NCI-H774 (cell line): ENCODE results near the gene SMG9.
A peak's percentile ranks its signal among the peaks of the same experiment; 100 is the strongest.

ENCODE experiments used
- DNase-seq: peaks from one replicate; lab custom pipeline; 2025; lab: John Stamatoyannopoulos, UW

The SMG9 gene

DNA sequence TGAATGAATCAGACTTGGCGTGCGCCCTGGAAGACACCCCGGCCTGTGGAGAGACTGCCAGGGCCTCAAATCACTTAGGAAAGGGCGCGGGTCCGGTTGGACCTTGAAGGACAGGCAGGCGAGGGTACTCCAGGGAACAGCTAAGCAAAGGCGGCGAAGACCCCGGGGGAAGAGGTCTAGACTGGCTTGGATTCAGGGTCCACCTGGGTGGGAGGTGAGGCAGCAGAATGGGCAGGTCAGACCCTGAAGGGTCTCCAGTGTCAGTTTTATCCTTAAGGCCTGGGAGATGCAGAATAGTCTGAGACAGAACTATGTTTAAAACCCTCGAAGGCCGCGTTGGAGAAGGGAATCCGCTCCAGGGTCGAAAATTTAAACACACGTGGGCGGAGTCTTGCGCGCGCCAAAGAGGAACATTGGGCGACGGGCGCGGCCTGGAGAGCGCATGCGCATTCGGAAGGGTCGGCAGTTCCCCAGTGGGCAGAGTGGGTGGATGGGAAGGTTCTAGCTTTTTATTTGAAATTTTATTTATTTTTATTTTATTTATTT, 567 bp upstream of the SMG9 start:
- DNase-seq, result peak; percentile 73

DNA sequence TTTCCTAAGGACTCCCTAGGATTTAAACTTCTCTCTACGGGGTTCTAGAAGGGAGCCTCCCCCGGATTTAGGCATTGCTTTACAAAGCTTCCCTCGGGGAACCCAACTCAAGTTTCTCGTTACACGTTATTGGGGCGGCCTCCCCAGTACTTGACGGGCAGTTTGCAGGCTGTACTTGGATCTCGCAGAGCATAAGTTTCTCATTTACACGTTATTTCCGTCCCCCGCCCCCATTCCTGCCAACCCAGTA, 584 bp downstream of the SMG9 start:
- DNase-seq, result no peak

- DNase-seq, result no peak
Measured at GRCh38 chr19:43752287-43752875, 2.4 kb downstream of the SMG9 start.

DNA sequence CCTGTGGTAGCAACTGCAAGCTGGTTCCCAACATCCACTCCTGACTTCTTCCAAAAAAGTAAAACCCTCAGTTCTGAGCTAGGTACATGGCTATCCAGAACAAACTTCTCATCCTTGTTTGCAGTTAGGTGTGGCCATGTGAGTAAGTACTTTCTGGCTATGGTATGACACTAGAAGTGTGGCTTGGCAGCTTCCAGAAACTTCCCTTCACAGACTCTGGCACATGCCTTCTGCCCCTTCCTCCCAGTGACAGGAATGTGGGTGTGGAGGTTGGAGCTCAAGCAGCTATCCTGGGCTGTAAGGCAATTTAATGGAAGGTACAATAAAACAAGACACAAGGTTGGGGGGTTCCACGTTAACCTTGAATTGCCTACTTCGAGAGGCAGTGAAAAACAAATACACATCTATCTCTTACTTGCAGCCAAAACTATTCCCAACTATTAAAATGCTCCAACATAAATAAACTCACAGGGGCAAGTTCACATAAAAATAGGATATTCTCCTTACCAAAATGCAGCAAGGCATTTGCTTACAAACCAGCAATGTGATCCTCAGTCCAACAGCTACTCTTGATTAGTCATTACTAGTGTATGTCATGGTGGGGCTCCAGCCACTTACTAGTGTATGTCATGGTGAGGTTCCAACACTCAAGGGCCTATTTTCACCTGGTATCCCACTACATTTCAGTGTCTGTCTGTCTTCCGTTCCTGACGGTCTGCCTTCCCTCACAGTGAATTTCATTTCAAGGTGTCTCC, 3.1 kb downstream of the SMG9 start:
- no peak for DNase-seq

DNA sequence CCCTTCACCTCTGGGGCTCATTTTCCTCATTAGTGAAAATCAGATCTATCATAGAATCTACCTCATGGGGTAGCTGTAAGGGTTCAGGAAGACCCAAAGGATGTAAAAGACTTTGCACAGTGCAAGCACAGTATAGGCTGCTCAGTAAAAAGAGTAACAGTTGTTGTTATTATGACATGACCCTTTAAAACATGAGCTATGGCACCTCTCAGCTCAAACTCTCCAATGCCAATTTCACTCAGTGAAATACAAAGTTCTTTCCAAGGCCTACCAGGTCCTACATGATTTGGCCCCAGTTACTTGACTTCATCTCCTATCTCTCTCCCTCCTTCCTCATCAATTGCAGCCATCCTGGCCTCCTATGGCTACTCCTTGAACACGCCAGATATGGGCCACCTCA, 4.9 kb downstream of the SMG9 start:
- DNase-seq, result no peak

DNA sequence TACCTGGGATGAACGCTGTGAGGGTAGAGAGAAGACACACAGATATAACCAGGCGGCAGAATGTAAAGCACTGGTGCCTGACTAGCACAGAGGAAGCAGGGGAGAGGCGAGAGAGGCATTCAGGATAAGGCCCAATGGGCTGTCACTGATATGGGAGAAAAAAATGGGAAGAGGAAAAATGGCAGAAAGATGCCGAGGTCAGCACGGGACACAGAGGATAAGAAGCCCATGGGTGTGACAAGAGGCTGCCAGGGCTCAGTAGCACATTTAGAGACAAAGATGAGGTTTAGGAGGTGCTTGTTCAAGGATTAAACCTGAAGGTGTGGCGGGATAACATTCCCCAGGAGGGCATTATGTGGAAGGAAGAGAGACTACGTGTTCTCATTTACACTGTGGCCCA, 5.6 kb downstream of the SMG9 start:
- no peak for DNase-seq

DNA sequence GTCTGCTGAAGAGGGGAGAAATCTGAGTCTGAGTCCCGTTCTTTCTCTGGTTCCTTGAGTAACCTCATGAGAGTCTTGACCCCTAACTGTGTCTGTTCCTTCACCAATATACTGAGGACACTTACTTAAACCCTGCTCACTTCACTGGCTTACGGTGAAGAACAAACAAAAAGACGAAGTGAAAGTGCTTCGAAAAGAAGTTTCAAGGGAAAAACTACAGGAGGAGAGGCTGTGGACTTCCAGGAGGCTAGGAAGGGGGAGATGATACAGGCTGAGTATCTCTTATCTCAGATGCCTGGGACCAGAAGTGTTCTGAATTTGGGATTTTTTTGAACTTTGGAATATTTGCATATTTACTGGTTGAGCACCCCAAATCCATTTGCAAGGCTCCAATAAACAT, 6.1 kb downstream of the SMG9 start:
- no peak for DNase-seq

GRCh38 chr19:43748205-43748594, 6.6 kb downstream of the SMG9 start:
- DNase-seq, result no peak

- no peak for DNase-seq
Measured at GRCh38 chr19:43747557-43748204, 7.1 kb downstream of the SMG9 start.

DNA sequence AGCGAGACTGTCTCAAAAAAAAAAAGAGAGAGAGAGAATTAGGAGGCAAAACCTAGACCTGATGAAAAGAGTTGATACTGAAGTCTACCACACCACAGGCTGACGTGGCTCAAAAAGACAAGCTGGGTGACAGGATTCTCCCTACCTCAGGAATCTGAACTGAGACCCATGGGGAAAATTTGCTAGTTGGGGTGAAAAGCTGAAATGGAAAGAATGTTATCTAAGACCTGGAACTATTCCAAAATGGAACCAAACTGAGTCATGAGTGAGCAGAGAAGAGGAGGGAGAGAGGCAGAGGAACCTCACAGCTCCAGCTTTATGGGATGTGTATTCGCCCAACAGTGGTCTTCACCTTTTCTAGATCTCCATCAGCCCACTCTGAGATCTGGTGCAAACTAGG, 11.7 kb downstream of the SMG9 start:
- no peak for DNase-seq

GRCh38 chr19:43741075-43741825, 13.5 kb downstream of the SMG9 start:
- no peak for DNase-seq

GRCh38 chr19:43739439-43740235, 15.1 kb downstream of the SMG9 start:
- no peak for DNase-seq

GRCh38 chr19:43738780-43739211, 16.0 kb downstream of the SMG9 start:
- DNase-seq, result no peak

DNA sequence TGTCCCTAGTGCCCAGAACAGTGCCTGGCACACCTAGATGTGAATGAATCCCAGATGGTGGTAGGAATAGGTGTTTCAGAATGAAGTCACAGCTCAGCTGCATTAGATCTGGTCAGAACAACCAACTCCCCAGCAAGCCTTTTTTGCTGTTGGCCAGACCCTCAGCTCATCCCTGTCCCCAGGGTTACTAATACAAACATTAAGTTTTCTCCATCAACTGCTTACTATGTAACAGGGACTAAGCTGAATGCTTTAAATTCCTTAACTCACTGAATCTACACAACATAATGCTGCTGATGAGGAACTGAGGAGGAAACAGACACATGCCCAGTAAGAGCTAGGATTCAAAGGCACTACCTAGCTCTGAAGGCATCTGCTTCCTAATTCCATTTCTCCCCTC, 18.8 kb downstream of the SMG9 start:
- no peak for DNase-seq

DNA sequence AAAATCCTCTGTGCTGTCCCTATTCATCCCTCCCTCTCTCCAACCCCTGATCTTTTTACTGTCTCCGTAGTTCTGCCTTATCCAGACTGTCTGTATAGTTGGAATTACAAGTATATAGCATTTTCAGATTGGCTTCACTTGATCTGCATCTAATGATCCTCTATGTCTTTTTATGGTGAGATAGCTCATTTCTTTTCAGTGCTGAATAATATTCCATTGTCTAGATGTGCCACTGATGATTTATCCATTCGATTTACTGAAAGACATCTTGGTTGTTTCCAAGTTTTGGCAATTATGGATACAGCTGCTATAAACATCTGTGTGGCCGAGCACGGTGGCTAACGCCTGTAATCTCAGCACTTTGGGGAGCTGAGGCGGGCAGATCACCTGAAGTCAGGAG, 19.7 kb downstream of the SMG9 start:
- DNase-seq, result no peak

DNA sequence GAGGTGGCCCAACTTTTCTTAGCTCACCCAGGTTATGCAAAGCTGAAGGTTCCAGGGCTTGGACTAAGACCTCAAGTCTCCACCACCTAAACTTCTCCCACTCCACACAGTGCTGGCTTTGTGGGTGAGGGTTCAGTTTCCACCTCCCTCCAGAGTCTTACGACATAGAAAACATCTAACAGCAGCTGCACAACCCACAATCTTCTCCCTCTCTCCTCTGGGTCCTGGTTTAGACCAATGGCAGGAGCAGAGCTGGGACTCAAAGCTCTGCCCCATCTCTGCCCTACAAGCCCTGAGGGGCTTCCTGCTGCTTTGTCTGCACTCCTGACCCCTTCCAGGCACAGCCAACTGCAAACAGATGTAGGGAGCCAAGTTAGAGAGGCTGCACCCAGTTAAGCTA, 22.9 kb downstream of the SMG9 start:
- DNase-seq, result no peak

DNA sequence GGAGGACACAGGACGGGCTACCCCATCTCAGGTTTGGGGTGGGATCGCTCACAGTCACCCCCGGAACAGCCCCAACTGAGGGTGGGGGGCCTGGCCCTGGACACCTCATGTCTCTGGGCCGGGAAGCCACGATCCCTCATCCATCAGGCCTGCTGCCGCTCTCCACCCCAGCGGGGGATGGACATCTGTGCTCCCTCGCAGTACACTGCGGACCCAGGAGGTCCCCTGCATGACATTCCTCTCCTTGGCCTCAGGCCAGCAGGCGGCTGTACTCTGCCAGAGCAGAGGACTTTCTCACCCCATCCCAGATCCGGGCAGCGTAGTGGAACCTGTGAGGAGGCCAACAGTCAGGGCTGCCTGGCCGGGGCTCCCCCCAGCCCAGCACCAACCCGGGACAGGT, 23.4 kb downstream of the SMG9 start:
- DNase-seq, result no peak

DNA sequence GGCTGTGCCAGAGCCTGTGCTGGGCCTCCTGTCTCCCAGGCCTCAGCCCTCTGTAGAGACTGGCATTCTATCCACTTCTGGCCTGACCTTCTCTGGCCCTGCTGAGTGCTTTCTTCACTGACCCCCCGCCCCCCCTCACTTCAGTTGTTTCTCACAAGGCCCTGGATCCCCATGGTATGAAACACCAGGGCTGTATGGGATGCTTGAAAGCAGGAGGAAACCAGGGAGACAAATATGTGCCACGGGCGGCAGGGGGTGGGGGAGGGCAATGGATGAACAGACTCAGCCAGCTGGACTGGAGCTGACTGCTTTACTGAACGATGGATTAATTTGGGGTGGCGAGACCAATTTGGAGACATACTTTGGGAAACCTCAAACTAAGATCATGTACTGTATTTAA, 24.8 kb downstream of the SMG9 start:
- no peak for DNase-seq

DNA sequence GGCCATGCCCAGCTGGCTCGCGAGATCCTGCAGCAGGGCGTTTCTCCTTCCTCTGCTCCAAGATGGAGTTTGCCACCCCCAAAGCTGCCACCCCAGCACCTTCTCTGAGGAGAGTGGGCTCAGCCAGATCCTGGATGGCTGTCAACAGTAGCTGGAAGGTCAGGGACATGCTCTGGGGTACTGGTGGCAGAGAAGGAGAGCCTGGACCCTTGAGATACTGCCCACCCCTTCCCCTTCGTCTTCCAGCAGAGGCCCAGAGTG, 27.2 kb downstream of the SMG9 start:
- no peak for DNase-seq

DNA sequence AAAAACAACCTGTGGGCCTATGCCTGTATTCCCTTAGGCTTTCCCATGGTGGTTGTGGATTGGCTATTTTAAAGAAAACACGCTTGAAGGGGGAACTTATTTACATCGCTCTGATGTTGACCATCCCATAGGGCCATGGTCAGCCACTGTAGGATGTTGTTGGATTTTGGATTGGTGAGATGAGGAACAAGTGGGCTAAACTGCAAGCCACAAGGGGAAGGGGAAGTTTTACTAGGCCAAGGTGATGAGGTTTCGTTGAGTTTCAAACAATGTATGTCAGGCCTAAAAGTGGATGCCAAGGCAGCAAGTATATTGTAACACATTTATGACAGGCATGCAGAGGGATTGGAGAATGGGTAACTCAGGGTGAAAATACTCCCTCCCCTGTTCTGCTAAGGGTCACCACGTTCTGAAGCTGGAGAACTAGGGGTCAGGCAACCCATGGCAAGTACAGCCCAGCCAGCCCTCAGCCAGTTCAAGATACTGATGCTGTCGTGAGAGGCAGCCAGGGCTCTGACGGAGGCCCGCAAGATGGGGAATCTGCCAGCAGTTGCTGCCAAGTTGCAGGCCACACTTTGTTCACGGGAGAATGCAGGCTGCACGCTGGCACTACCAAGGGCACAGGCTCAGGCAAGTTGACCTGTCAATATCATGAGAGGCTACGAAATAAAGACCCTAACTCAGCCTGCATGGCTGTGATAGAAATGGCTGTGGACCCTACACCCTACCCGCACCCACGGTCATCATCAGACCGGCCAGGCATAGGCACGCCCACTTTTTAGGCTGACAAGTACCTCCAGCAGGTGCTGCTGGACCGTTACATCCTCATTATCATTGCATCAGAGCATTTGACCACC, 27.8 kb downstream of the SMG9 start:
- no peak for DNase-seq

DNA sequence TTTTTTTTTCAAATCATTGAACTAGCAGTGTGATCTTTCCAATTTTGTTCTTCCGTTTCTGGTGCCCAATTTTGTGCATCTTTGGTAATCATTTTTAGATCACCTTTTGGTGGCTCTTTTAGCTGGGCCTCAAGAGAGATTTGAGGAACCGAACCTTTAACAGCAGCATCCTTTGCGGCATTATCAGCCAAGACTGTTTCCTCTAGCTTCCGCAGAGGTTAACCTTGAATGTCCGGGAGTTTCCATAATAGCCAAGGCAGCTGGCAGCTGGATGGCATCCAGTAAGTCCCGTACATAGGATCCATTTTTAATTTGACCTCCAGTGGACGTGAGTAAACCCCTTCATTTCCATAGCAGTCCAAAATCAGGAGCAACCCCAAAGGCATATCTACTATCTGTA, 29.3 kb downstream of the SMG9 start:
- DNase-seq, result no peak
